Measurements from ENCODE around the gene ZFAND3.

The ZFAND3 gene

DNA sequence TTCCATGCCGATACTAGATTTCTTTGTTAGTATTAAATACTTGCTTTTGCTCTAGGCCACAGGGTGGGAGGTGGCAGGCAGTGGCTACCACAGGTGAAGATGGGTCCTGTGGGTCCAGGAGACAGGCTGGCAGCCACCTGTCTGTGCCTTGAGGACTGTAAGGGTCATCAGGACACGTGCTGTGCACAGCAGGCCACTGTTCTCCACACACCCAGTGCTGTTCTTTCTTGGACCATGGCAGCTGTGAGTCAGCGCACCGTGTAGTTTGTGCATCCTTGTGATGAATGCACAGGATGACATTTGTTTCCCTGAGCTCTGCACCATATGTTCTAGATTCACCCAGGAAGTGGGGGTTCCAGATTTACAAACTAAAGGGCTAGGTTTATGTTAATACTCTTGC, 317.0 kb downstream of the ZFAND3 start:
- DNase-seq (ENCODE audit: low read depth, low spot score): no peak
- Histone ChIP-seq H3K4me3 (ENCODE audit: insufficient read length, low read depth) (no peak overlapping the region), H3K4me1 (ENCODE audit: insufficient read depth, insufficient read length) (peaks cover 3% of the 10 kb centered on the region), H3K36me3 (ENCODE audit: insufficient read depth, insufficient read length, low read length) (peaks cover 3% of the 10 kb centered on the region), H3K9me3 (ENCODE audit: insufficient read depth, low read length) (no peaks in the 10 kb centered on the region), H3K27me3 (ENCODE audit: insufficient read depth, insufficient read length) (no peaks in the 10 kb centered on the region), H3K9ac (ENCODE audit: insufficient read length, low read depth) (no peak overlapping the region)
- no peak for TF ChIP-seq SUZ12 (IDR thresholded peaks at IDR 0.05; ENCODE audit: extremely low read depth, insufficient read depth, insufficient read length)
- no peak for TF ChIP-seq ZNF274 (IDR thresholded peaks at IDR 0.05; ENCODE audit: low read depth, low read length)
- TF ChIP-seq YY1 (IDR thresholded peaks at IDR 0.05; ENCODE audit: insufficient read depth, insufficient read length): no peak

- TF ChIP-seq SUZ12 (IDR thresholded peaks at IDR 0.05; ENCODE audit: extremely low read depth, insufficient read depth, insufficient read length): no peak
- TF ChIP-seq YY1 (IDR thresholded peaks at IDR 0.05; ENCODE audit: insufficient read depth, insufficient read length): no peak
- TF ChIP-seq ZNF274 (IDR thresholded peaks at IDR 0.05; ENCODE audit: low read depth, low read length): no peak
- Histone ChIP-seq H3K4me3 (ENCODE audit: insufficient read length, low read depth) (no peak overlapping the region), H3K9me3 (ENCODE audit: insufficient read depth, low read length) (no peaks in the 10 kb centered on the region), H3K27me3 (ENCODE audit: insufficient read depth, insufficient read length) (no peaks in the 10 kb centered on the region), H3K36me3 (ENCODE audit: insufficient read depth, insufficient read length, low read length) (peaks cover 9% of the 10 kb centered on the region), H3K4me1 (ENCODE audit: insufficient read depth, insufficient read length) (peaks cover 3% of the 10 kb centered on the region), H3K9ac (ENCODE audit: insufficient read length, low read depth) (no peak overlapping the region)
- DNase-seq (ENCODE audit: low read depth, low spot score): peak; percentile 16
Measured at GRCh38 chr6:38137608-38138265, 318.2 kb downstream of the ZFAND3 start.

GRCh38 chr6:38138374-38138773, 318.8 kb downstream of the ZFAND3 start:
- Histone ChIP-seq H3K4me3 (ENCODE audit: insufficient read length, low read depth) (no peak overlapping the region), H3K27me3 (ENCODE audit: insufficient read depth, insufficient read length) (no peaks in the 10 kb centered on the region), H3K36me3 (ENCODE audit: insufficient read depth, insufficient read length, low read length) (peaks cover 9% of the 10 kb centered on the region), H3K9ac (ENCODE audit: insufficient read length, low read depth) (no peak overlapping the region), H3K4me1 (ENCODE audit: insufficient read depth, insufficient read length) (peaks cover 3% of the 10 kb centered on the region), H3K9me3 (ENCODE audit: insufficient read depth, low read length) (no peaks in the 10 kb centered on the region)
- TF ChIP-seq YY1 (IDR thresholded peaks at IDR 0.05; ENCODE audit: insufficient read depth, insufficient read length) (no peak), SUZ12 (IDR thresholded peaks at IDR 0.05; ENCODE audit: extremely low read depth, insufficient read depth, insufficient read length) (no peak), ZNF274 (IDR thresholded peaks at IDR 0.05; ENCODE audit: low read depth, low read length) (no peak)
- peak; percentile 72 for DNase-seq (ENCODE audit: low read depth, low spot score)

DNA sequence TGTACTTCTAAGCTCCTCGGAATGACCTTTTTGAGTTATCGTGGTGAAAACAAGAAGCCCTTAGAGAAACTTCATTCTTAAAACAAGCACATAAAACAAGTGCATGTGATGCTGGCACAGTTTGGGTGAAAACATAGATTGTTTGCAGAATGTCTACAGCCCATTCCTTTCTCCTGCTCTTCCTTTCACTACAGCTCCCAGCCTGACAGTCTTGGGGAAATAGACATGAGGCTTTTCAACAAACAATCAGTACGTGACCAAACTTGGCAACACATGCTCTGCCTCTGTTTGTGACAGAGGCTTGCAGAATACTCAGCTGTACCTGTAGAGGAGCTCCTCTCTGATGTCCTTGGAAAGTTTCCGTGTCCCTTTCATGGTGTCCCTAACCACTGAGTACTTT, 321.6 kb downstream of the ZFAND3 start:
- no peak for DNase-seq (ENCODE audit: low read depth, low spot score)
- Histone ChIP-seq H3K27me3 (ENCODE audit: insufficient read depth, insufficient read length) (no peaks in the 10 kb centered on the region), H3K36me3 (ENCODE audit: insufficient read depth, insufficient read length, low read length) (peaks cover 13% of the 10 kb centered on the region), H3K4me3 (ENCODE audit: insufficient read length, low read depth) (no peak overlapping the region), H3K4me1 (ENCODE audit: insufficient read depth, insufficient read length) (peaks cover 3% of the 10 kb centered on the region), H3K9ac (ENCODE audit: insufficient read length, low read depth) (no peak overlapping the region), H3K9me3 (ENCODE audit: insufficient read depth, low read length) (no peaks in the 10 kb centered on the region)
- TF ChIP-seq SUZ12 (IDR thresholded peaks at IDR 0.05; ENCODE audit: extremely low read depth, insufficient read depth, insufficient read length) (no peak), ZNF274 (IDR thresholded peaks at IDR 0.05; ENCODE audit: low read depth, low read length) (no peak), YY1 (IDR thresholded peaks at IDR 0.05; ENCODE audit: insufficient read depth, insufficient read length) (no peak)

DNA sequence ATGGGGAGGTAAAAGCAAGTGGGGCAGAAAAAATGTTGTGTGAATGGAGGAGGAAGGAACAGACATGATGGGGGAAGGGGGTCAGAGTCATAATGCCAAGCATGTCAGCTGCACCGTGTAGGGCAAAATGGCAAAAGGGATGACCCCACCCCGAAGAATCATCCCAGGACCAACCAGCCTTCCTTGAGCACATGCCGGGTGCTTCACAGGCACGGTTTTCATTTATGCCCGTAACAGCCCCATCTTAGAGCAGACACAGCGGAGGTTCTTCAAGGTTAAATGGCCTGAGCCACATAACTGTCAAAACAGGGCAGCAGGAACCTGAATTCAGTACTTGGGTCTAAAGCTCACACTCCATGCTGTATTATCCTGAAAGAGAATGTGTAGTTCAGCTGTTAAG, 322.2 kb downstream of the ZFAND3 start:
- no peak for DNase-seq (ENCODE audit: low read depth, low spot score)
- peaks cover 6% of the 10 kb centered on the region for H3K4me1 ChIP-seq (ENCODE audit: insufficient read depth, insufficient read length)
- no peak overlapping the region for H3K9ac ChIP-seq (ENCODE audit: insufficient read length, low read depth)
- H3K27me3 ChIP-seq (ENCODE audit: insufficient read depth, insufficient read length): no peaks in the 10 kb centered on the region
- H3K4me3 ChIP-seq (ENCODE audit: insufficient read length, low read depth): no peak overlapping the region
- H3K36me3 ChIP-seq (ENCODE audit: insufficient read depth, insufficient read length, low read length): peaks cover 17% of the 10 kb centered on the region
- TF ChIP-seq ZNF274 (IDR thresholded peaks at IDR 0.05; ENCODE audit: low read depth, low read length): no peak
- no peak for TF ChIP-seq SUZ12 (IDR thresholded peaks at IDR 0.05; ENCODE audit: extremely low read depth, insufficient read depth, insufficient read length)
- no peak for TF ChIP-seq YY1 (IDR thresholded peaks at IDR 0.05; ENCODE audit: insufficient read depth, insufficient read length)
- H3K9me3 ChIP-seq (ENCODE audit: insufficient read depth, low read length): no peaks in the 10 kb centered on the region

DNA sequence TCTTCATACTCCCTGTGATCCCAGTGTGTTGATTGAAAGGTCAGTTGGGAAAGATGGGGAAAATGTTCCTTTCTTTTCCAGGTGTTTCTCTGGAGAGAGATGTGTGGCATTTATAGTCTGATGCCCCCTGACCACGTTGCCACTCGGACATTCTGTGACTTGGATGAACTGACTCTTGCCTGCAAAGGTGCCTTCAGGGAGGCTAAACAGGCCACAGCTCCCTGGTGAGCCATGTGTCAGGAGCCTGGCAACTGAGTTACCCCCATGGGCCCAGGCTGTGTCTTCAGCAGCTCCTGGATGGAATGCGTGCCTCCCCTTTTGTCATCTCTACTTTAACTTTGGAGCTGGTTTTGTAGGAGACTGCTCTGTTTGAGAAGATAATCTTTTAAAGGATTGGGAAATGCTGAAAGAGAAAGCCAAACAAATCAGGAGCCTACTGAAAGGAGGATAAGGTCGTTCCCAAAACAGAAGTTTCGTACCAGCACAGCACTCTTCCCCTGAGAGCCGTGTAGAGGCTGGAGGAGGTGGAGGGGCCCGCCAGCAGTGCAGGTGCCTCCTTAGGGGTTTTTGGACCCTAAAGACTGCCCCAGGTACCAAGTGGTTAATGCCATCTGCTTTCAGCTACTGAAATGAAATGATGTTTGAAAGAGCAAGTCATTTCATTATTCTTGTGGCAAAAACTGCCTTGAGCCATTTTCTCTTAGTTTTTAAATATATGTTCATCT, 322.8 kb downstream of the ZFAND3 start:
- DNase-seq (ENCODE audit: low read depth, low spot score): no peak
- Histone ChIP-seq H3K36me3 (ENCODE audit: insufficient read depth, insufficient read length, low read length) (peaks cover 17% of the 10 kb centered on the region), H3K4me3 (ENCODE audit: insufficient read length, low read depth) (no peak overlapping the region), H3K9me3 (ENCODE audit: insufficient read depth, low read length) (no peaks in the 10 kb centered on the region), H3K9ac (ENCODE audit: insufficient read length, low read depth) (no peak overlapping the region), H3K4me1 (ENCODE audit: insufficient read depth, insufficient read length) (peaks cover 3% of the 10 kb centered on the region), H3K27me3 (ENCODE audit: insufficient read depth, insufficient read length) (no peaks in the 10 kb centered on the region)
- TF ChIP-seq ZNF274 (IDR thresholded peaks at IDR 0.05; ENCODE audit: low read depth, low read length) (no peak), YY1 (IDR thresholded peaks at IDR 0.05; ENCODE audit: insufficient read depth, insufficient read length) (no peak), SUZ12 (IDR thresholded peaks at IDR 0.05; ENCODE audit: extremely low read depth, insufficient read depth, insufficient read length) (no peak)

All from NT2/D1 (cell line).